Keratinocyte (primary cell): ENCODE data around the gene CLBA1.

ENCODE experiments used
- EZH2 ChIP-seq: IDR thresholded peaks from one replicate; pipeline ENCODE4 v1.6.1; 2012; ENCODE audit warnings: inconsistent platforms, mild to moderate bottlenecking, low read length, moderate library complexity
- TF ChIP-seq, protein P1 (sequence below), 3 experiments: IDR thresholded peaks in 1 of 3; conservative IDR thresholded peaks in 1 of 3; optimal IDR thresholded peaks in 1 of 3; 2 replicates in 2 of 3; 3 replicates in 1 of 3; pipeline versions ENCODE3 to v1.5.1; 2011; ENCODE audit warnings: low read length in 3 of 3, mild to moderate bottlenecking in 3 of 3, moderate library complexity in 2 of 3, control low read depth in 1 of 3, inconsistent platforms in 1 of 3; ENCODE audit not compliant: insufficient read depth in 2 of 3; ENCODE audit errors: extremely low read depth in 1 of 3

DNA sequence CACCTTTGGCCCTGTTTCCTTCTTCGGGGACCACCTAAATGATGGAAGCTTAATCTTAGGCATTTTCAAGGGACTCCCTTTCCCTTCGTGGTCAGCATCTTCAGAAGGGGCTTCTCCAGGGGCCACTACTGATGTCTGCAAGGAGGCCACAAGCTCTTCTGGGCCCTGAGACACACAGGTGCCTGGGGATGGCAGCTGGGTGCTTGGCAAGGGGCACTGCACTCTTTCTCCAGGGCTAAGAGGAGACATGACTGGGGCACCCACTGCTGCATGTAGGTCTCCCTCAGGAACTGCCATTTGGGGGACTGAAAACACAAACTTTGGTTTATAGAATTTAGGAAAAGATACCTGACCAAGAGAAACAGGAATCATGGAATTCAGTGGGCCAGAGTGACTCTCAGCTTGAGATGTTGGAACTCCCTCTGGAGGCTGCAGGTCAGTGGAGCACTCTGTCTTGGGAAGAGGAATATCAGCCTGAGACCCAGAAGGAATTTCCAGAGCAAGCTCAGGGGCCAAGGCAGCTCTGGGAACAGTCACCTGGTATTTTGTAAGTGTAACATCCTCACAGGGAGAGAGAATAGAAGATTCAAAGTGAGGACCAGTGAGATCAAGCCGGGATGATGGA, 45.0 kb upstream of the CLBA1 start:
- TF ChIP-seq, protein P1, sequence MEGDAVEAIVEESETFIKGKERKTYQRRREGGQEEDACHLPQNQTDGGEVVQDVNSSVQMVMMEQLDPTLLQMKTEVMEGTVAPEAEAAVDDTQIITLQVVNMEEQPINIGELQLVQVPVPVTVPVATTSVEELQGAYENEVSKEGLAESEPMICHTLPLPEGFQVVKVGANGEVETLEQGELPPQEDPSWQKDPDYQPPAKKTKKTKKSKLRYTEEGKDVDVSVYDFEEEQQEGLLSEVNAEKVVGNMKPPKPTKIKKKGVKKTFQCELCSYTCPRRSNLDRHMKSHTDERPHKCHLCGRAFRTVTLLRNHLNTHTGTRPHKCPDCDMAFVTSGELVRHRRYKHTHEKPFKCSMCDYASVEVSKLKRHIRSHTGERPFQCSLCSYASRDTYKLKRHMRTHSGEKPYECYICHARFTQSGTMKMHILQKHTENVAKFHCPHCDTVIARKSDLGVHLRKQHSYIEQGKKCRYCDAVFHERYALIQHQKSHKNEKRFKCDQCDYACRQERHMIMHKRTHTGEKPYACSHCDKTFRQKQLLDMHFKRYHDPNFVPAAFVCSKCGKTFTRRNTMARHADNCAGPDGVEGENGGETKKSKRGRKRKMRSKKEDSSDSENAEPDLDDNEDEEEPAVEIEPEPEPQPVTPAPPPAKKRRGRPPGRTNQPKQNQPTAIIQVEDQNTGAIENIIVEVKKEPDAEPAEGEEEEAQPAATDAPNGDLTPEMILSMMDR (optimal IDR thresholded peaks at IDR 0.05 in 1 of 3, IDR thresholded peaks at IDR 0.05 in 1 of 3, conservative IDR thresholded peaks at IDR 0.05 in 1 of 3; ENCODE audit: extremely low read depth in 1 of 3, insufficient read depth in 2 of 3, low read length in 3 of 3) = no peak
- TF ChIP-seq EZH2 = no peak
